ENCODE data around the gene MST1R. TPM values are rescaled to one million over a fixed set of nuclear protein-coding genes. Genes with fewer than 3 reads are reported as not detected.
A peak's percentile ranks its signal among the peaks of the same experiment; 100 is the strongest.

MST1R gene
- total and polyA plus RNA-seq, 9 of the 15 experiments (the other 6 are each of a cell fraction or from before 2014, with no cell fraction given), result 1.3 to 10.0 (median 3.8) TPM

GRCh38 chr3:49939858-49940666, 36.4 kb upstream of the MST1R start, which contains the start of gene RBM6 (continued):
- TF ChIP-seq NONO (IDR thresholded peaks at IDR 0.05; ENCODE audit: low read depth in 2 of 2, low read length in 1 of 2), result no peak; a peak in 1 of 4 replicates

- BruUV-seq (replicated peaks), result no TSS peak
- no peak for TF ChIP-seq CHD2 (IDR thresholded peaks at IDR 0.05; ENCODE audit: low read depth, low read length)
- TF ChIP-seq PKNOX1 (IDR thresholded peaks at IDR 0.05), result peak; percentile 58
- TF ChIP-seq DACH1 (IDR thresholded peaks at IDR 0.05; ENCODE audit: partially characterized antibody), result no peak
- TF ChIP-seq FOSL1 (tag; conservative IDR thresholded peaks at IDR 0.05), result no peak
- no peak for TF ChIP-seq ZNF830 (CRISPR knock-in tag; IDR thresholded peaks at IDR 0.05)
- no peak for TF ChIP-seq RFX1 (IDR thresholded peaks at IDR 0.05)
- TF ChIP-seq DMBX1 (CRISPR knock-in tag; IDR thresholded peaks at IDR 0.05; ENCODE audit: borderline replicate concordance), result no peak
- peak; percentile 34 for TF ChIP-seq MEIS2 (IDR thresholded peaks at IDR 0.05; ENCODE audit: partially characterized antibody)
- TF ChIP-seq HINFP (tag; conservative IDR thresholded peaks at IDR 0.05; ENCODE audit: low read depth), result no peak
- TF ChIP-seq MAFK (IDR thresholded peaks at IDR 0.05; ENCODE audit: low read length), result peak; percentile 80
- TF ChIP-seq YY1 (IDR thresholded peaks at IDR 0.05; ENCODE audit: borderline replicate concordance in 1 of 3, control insufficient read depth in 1 of 3, extremely low read depth in 1 of 3, insufficient read depth in 3 of 3, insufficient read length in 1 of 3, insufficient replicate concordance in 2 of 3, low read depth in 1 of 3, low read length in 2 of 3), result no peak
- TF ChIP-seq ETV5 (CRISPR knock-in tag; IDR thresholded peaks at IDR 0.05; ENCODE audit: low read depth), result no peak
- no peak for TF ChIP-seq ZBTB49 (CRISPR knock-in tag; IDR thresholded peaks at IDR 0.05; ENCODE audit: borderline replicate concordance)
These were observed 33.4 kb upstream of the MST1R start for GRCh38 chr3:49937090-49937489.

More at GRCh38 chr3:49937090-49937489, 33.4 kb upstream of the MST1R start:
- no peak overlapping the region for H3K4me3 ChIP-seq
- no peaks in the 10 kb centered on the region for H3K27me3 ChIP-seq (ENCODE audit: control insufficient read depth in 2 of 2, insufficient read depth in 2 of 2, low read length in 2 of 2)
- ChIA-PET CTCF (ENCODE audit: low intra/inter-chr PET ratio) (interaction anchor here (0.7 kb wide), 1 partner anchor 151 kb away, joined by 4 read pairs; no protein-coding TSS in a partner anchor), POLR2A (interaction anchor here (0.7 kb wide), 1 partner anchor 24 kb away, joined by 3 read pairs; no protein-coding TSS in a partner anchor)
- no peak overlapping the region for H3K4me2 ChIP-seq (ENCODE audit: insufficient read depth, low read length)
- peaks cover 4 to 9% of the 10 kb centered on the region in 2 experiments; a peak in 3 of 5 replicates for H3K4me1 ChIP-seq (replicated peaks in 1 of 2; ENCODE audit: control insufficient read depth in 2 of 2, insufficient read depth in 2 of 2, low read length in 2 of 2)
- 0 out of 2 replicates have a peak overlapping the region, but pooled peaks have one; percentile 31 for H2AFZ ChIP-seq (ENCODE audit: low read depth, low read length)
- 21% methylated on average over 3 of the region's 3 CpGs for WGBS (ENCODE audit: insufficient coverage, low coverage, missing lambda C conversion rate)
- H3K79me2 ChIP-seq (ENCODE audit: control insufficient read depth, insufficient read depth, low read length), result peaks cover 21% of the 10 kb centered on the region
- peaks cover 3% of the 10 kb centered on the region; the same call in 1 of the 3 replicates for H3K36me3 ChIP-seq (ENCODE audit: control insufficient read depth, insufficient read depth, low read length)
- H3K9ac ChIP-seq (ENCODE audit: insufficient read depth in 1 of 2, low read depth in 2 of 2, low read length in 2 of 2), result no peak overlapping the region
- DNase-seq (ENCODE audit: extremely low read depth in 1 of 4, low spot score in 3 of 4) (no peak), FAIRE-seq (peak; percentile 26), ATAC-seq (no peak)
- H3K9me3 ChIP-seq (replicated peaks; ENCODE audit: control insufficient read depth, insufficient read depth, low read depth, low read length), result no peaks in the 10 kb centered on the region
- no peaks in the 10 kb centered on the region for H4K20me1 ChIP-seq (replicated peaks; ENCODE audit: control insufficient read depth, insufficient read depth, low read length)
- no peak overlapping the region for H3K27ac ChIP-seq (ENCODE audit: extremely low read depth, low read depth, low read length)
- in situ Hi-C loops (cut with MboI) (no loop called here), intact Hi-C loops (cut with micrococcal nuclease) (no loop called here)
- no peaks in the 10 kb centered on the region for H3K9me1 ChIP-seq (ENCODE audit: control insufficient read depth, insufficient read depth, low read length)
